GM19452 (cell line): ENCODE results near the gene SPTA1.

Source experiments
- ATAC-seq: cut with Tn5 transposase; IDR thresholded peaks from one replicate; pipeline ENCODE4 v1.9.1; 2021; ENCODE audit not compliant: unreplicated experiment

Gene SPTA1

DNA sequence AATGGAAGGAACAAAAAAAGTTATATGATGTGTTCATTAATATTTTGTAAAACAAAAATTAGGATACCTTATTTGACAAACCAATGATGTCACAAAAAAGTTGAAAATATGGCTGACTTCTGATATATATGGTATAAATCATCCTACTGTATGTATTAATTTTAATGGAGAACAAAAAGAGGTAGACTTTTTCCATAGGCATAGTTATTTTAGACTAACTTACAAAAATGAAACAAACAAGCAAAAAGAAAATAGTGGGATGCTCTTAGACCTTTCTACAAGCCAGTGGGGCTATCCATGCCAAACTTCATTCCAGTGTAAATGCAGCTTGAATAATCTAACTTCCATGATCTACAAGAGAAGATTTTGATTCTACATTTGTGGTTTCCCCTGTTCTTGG is 522 bp upstream of the SPTA1 start:
- no peak for ATAC-seq

DNA sequence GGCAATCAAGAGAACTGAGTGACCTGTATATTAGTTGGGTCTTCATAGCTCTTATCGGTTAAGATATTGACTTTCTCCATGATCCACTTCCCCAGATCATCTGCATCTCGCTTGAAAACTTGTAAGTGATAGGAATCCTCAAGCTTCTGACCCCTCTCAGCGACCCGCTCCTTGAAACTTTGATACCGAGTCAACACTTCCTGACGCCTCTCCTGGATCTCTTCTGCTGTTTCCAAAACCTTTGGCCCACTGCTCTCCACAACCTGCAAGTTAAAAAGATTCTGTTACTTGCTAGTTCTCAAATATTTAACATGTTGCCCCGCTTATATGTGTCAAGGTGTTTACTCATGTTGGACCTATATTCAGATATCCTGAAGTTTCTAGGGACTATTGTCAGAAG is 1.4 kb downstream of the SPTA1 start:
- no peak for ATAC-seq

DNA sequence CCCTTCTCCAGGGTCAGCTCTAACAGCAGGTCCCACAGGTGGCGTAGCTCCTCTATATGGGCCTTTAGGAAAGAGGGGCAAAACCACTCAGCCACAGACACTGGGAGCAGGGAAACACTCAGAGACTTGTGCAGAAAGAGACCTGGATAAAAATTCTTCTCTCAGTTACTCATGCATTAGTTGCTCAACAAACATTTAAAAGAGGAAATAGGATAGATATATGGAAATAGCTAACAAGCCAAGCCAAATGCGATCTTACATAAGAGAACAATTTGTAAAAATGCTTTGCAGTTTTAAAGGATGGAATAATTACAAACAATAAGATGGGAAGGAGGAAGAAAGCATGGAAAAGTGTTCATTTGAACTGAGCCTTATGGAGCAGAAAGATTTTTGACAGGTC is 4.9 kb downstream of the SPTA1 start:
- ATAC-seq: no peak

DNA sequence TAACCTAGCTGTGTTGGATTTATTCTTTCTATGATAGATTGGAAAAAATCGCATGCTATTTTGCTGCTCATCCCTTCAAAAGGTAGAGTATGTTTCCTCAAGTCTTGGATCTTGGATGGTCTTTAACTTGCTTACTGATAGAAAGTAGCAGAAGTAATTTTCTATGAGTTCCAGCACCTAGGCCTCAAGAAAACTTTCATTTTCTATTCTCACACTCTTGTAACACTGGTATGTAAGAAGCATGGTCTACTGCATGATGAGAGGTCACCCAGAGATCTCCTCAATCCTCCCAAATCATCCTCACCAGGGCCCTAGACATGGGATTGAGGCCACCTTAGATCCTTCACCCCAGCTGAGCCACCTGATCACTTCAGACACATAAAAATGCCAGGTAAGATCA is 7.2 kb downstream of the SPTA1 start:
- ATAC-seq: no peak

DNA sequence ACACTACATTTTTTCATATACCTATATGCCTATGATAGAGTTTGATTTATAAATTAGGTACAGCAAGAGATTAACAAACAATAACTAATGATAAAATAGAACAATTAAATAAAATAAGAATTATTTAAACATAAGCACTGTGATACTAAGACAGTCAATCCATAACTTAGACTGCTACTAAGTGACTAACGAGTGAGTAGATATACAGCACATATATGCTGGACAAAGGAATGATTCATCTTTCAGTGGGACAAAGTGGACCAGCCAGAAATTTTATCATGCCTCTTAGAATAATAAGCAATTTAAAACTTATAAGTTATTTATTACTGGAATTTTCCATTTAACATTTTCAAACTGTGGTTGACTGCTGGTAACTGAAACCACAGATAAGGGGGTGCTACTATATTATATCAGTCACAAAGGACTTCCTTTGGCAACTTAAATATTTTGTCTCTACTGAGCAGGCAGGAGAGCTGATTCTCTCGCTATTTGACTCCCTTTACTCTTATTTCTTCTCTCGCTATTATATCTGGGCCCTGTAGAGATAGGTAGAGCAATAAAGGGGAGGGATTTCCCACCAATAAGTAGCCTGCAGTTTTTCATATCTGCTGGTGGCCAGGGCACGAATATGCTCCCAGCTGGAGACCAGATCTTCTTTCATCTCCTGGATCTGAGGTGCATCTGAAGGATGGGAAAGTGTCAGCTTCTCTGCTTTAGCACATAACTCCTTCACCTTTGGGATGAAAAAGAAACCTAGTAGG is 10.8 kb downstream of the SPTA1 start:
- no peak for ATAC-seq

DNA sequence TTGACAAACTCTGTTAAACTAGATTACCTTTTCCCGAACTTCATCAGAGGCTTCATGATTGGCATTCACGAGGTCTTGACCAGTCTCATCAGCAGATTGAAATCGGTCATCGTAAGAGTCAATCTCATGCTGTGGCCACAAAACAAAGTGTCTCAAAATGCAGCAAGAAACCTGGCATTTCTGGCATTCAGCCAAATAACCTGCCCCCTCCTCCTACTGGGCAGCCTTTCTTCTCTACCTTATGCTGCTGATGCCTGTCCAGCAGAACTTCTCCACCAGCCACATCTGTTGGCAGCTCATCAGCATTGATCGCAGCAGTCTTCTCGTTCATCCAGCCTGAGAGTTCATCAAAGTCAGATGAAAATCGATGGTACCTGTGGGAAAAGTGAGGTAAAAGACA is 12.2 kb downstream of the SPTA1 start:
- no peak for ATAC-seq

DNA sequence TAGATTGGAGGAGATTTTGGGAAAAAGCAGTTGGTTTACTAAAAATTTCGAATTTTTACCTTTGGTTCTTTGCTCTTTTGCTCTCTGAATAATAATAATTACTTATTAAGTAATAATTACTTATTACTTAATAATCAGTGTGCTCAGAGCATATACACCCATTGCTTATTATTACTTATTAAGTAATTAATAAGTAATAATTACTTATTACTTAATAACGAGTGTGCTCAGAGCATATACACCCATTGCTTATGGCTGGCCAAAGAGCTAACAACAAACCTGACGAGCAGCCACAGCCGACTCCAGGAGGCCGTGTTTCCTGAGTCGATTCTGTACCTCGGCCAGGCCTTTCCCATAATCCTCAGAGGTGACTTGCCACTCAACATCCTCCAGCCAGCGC is 20.5 kb downstream of the SPTA1 start:
- no peak for ATAC-seq

DNA sequence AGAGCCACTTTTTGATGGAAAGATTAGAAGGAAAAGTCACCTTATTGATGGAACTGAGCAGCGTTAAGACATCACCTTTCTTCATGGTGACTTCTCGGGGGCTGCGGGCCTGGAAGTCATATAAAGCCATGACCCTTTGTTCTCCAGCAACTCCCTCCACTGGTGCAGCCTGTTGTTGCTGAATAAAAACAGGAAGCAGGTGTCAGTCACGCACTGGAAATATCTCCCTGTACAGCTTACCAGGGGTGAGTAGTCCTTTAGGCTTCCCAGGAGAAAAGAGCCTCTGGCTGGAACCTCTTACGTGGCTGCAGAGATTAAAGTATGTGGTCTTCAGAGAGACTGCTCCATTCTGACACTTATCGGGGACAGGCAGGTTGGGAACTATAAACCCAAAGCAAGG is 31.9 kb downstream of the SPTA1 start:
- ATAC-seq: no peak

DNA sequence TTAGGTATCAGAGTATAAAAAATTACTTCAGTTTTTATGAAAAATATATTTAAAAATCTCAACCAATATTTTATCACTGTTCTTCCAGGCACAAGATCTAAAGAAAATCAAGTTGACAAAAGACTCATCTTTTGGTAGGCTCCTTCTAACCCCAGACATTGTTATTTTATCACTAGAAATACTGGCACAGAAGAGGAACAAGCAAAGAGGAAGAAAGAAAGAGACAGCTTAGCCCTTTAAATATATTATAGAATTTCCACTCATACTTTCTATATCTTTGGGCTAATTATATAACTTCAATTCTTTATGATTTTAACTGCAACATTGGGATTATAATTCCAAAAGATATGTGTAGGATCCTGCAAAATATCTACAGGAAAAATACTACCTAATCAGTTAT is 32.4 kb downstream of the SPTA1 start:
- ATAC-seq: no peak

DNA sequence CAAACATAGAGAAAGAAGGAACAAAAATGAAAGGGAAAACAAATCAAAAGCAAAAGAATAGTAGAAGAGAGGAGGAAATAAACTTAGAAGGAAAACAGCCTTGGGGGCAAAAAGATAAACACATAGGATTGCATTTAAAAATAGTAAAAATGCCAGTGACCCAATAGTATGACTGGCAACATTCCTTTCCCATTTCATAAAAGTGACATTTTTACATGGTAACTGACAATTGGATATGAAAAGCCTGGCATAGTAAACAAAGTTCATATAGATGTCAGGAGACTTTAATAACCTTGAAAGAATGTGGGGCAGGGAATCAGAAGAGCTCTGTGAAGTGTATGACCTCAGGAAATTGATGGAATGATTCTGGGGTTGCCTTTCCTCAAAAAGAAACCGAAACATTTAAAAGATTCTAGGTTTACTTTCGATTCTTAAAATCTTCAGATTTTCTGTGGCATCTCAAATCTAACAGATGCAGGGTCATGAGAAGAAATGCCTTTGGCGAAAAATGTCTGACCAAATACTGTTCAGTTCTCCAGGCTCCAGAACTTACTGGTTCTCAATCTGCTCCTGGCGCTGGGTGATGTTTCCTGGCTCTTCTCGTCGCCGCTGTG is 33.7 kb downstream of the SPTA1 start:
- ATAC-seq: no peak

DNA sequence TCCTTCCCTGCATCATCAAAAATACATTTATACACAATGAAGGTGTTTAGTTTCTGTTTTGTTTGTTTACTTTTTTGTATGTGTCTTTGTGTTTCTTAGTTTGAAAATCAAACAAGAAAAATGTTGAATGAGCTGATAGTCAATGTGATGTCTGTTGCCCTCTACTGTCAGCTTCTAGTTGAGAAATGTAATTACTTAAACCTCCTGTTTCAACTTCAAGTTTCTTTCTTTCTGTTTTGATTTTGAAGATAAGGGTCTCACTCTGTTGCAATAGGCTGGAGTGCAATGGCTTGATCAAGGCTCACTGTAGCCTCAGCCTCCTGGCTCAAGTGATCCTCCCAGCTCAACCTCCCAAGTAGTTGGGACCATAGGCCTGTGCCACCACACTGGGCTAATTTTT is 37.5 kb downstream of the SPTA1 start:
- ATAC-seq: no peak

DNA sequence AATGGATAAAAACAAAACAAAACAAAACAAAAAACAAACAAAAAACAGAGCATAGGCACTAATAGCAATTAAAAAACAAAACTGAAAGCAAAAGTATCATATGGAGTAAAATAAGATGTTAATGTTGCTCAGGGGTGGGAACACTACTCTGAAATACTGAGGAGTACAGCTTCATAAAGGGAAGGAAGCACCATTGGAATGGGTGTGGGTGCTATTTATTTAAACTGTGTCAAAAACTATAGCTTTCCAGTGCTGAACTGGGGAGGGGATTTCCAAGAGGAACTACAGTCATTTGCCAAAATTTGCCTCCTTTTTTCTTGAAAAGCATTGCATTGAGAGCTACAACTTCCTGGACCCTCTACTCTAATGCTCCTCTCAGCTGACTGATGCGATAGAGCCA is 40.0 kb downstream of the SPTA1 start:
- no peak for ATAC-seq

DNA sequence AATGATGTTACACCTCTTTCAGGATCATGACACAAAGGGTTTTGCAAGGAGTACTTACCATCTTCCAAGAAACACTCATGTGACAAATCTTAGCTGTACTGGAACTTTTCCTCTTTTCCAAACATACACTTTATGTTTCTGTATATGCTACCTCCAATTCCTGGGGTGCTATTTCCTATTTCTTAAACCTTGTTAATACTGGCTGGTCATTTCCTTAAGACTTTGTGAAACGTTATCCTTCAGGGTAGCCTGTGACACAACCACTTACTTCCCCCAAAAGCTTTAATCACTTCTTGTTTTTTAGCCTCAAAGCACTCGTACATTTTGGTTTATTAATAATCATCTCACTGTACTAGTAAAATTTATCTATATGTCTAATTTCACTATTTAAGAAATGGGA is 42.1 kb downstream of the SPTA1 start:
- ATAC-seq: no peak

DNA sequence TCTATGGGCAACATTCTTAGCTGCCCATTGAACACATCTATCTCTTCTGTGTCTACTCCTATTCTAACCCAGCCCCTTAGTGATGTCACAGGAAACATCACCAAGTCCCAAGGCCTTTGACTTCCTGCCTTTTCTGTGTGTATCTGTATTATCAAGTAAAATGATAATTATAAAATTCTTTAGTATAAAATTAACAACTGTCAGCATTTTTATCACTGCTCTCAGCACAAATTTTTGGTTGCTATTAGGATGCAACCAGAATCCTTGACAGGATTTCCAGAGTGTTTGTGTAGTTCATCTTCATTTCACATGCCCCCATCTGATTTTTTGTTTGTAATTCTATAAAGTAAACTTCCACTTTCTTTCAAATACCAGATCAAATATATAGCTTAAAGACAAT is 47.6 kb downstream of the SPTA1 start:
- ATAC-seq: no peak

DNA sequence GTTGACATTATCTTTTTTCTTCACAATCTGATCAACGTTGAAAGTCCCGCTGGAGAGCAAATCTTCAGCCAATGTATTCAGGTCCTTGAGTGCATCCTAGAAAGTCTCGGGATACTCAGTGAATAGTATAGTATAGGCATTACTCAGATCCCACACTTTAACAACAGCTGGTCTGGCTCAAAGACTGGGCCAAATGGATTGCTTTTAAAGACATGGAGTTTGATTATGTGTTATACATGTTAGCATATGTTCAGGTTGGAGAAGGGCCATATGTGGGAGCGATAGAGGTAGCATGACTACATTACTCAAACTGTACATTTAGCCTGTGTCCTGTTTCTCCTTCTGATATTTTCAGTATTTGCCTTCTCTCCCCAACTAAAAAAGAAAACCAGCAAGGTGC is 48.4 kb downstream of the SPTA1 start:
- no peak for ATAC-seq

DNA sequence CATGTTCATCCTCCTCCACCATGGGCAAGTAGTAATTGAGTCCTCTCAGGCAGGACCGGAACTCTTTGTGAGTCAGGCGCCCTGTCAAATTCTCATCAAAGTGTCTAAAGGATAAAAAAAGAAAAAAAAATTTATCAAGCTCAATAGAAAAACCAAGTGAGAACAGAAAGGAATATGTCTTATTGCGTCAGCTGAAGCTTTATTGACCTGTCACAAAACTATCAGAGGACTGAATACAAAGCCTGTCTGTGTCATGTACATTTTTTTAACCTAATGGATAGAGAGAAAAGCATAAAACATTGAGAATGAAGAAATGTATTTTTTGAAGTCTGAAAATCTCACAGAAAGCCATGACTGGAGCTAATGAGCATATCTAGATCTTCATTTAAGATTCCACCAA is 72.8 kb downstream of the SPTA1 start:
- no peak for ATAC-seq

DNA sequence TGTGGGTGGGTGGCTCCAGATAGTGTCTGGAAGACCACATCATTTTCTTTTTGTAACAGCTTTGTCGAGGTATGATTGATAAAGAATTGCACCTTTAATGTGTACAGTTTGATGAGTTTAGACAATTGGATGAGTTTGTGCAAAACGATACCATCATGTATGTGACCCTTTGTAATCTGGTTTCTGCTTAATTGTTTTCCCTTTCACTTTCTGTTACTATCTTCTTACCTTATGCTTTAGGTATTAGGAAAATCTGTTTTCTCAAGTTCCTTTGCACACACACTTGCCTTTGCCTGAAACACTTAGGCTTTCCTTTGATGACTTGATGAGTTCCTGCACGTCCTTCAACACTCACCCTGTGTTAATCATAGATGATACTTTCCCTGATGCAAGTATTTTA is 74.6 kb downstream of the SPTA1 start:
- no peak for ATAC-seq

DNA sequence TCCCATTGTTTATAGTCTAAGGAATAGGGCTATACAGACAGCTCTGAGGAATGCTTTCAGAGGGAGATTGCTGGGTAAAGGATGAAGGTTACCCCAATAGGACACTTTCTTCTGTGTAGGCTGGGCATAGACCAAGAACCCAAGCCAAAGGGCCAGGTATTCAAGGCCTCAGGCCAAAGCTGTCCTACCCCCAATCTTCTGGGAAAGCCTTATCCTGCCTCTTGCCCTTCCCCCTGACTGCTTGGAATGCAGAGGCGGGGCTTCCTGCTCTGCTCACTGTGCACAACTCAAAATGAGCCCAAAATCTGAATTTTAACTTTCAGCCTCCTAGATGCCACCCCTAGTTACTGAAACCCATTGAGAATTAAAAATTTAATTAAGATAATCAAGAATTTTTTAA is 79.2 kb downstream of the SPTA1 start:
- no peak for ATAC-seq

DNA sequence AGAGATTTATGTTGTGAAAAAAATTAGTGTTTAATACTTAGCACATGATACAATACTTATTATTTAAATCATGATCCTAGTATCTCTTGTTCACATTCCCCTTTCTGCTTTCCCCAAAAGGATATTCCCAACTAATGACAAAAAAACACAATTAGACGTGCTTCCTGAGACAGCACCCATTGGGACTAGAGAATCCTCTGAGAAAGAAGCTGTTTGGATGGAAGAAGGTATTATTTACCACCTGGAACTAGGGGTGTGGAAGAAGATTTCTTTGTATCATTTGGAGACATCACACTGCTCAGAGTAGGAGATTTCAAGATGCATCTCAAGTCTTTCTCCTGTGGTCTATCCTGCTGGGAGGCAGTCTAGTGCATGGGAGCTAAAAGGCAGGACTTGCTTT is 81.5 kb downstream of the SPTA1 start, which contains the start of gene OR10Z1:
TSS of gene OR10Z1 (plus strand) at position 301 of the 400 bp plus-strand sequence. CDS start 1,171 bp downstream, outside the sequence.
- ATAC-seq: no peak

DNA sequence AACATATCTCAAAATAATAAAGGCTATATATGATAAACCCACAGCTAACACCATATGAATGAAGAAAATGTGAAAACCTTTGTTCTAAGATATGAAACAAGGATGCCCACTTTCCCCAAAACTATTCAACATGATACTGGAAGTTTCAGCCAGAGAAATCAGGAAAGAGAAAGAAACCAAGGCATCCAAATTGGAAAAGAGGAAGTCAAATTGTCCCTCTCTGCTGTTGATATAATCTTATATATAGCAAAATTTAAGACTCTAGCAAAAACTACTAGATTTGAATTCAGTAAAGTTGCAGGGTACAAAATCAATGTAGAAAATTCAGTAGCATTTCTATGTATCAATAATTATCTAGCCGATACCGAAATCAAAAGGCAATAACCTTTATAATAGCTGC is 85.8 kb downstream of the SPTA1 start:
- ATAC-seq: no peak

DNA sequence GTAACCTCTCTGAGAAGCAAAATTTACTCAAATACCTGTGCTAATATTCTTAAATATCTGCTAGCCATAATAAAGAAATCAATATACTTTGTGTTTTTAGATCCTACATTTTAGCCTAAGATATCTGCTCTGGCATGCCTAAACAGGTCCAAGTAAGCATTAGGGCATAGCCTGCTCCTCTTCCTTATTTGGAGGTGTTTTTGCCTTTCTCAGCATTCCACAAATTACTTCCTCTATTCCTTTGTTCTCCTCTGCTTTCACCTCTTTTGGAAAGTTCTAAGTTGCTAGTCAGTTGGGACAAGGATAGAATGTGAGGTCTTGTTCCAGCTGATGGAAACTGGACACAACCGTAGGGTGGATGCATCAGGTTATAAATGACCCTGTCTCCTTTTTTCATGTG is 99.6 kb downstream of the SPTA1 start:
- ATAC-seq: no peak

DNA sequence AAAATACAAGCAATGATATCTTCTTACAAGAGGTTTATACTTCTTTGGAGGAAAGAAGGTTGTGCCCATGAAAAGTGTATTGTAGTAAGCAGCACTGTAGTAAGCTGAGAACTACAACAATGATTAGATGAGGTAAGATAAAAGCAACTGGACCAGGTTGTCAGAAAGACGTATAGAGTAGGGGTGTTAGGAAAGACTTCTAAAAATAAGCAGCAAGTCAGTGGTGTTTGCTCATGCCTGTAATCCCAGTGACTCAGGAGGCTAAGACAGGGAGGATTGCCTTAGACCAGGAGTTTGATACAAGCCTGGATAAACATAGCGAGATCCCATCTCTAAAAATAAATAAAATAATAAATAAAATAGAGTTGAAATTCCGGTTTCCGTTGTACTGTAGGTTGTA is 102.6 kb downstream of the SPTA1 start:
- no peak for ATAC-seq

DNA sequence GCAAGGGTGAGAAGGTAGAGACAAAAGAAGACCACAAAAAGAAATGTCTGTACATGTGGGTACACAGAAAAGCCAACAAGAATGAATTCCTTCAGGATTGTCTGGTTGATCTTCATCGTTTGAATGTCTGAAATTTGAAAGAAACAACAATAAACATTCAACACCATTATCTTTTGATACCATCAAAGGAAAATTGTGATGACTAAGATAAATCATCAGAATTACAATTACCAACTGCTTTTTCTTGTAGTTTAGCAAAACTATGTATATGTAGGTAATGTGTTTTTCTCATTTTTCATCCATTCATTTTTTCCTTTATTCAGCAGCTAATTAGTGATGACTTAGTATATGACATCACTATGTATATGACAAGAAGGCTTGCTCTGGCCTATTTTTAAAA is 106.8 kb downstream of the SPTA1 start, which contains the start of gene OR10X1:
TSS of gene OR10X1 (minus strand) at position 167 of the 400 bp plus-strand sequence. CDS start at position 167, 0 bp downstream.
- no peak for ATAC-seq
